NCI-H2107 (cell line): ENCODE measurements around the gene BOC.

Experiments used
- DNase-seq: peaks from one replicate; lab custom pipeline; 2025; lab: John Stamatoyannopoulos, UW

Gene BOC

GRCh38 chr3:113286524-113286923, 75.2 kb downstream of the BOC start:
- no peak for DNase-seq

GRCh38 chr3:113287111-113287802, 75.9 kb downstream of the BOC start:
- DNase-seq: no peak

- peak; percentile 64 for DNase-seq
These were observed 76.7 kb downstream of the BOC start for GRCh38 chr3:113287803-113288648.

GRCh38 chr3:113288881-113289280, 77.5 kb downstream of the BOC start:
- DNase-seq: no peak

- no peak for DNase-seq
These were observed 80.2 kb downstream of the BOC start for GRCh38 chr3:113291572-113291971.

- DNase-seq: no peak
These were observed 81.6 kb downstream of the BOC start for GRCh38 chr3:113292933-113293332.

- no peak for DNase-seq
These were observed 82.0 kb downstream of the BOC start for GRCh38 chr3:113293348-113293747.

- DNase-seq: no peak
These were observed 84.1 kb downstream of the BOC start for GRCh38 chr3:113295463-113295862.

- no peak for DNase-seq
These were observed 85.9 kb downstream of the BOC start for GRCh38 chr3:113297287-113297686.

- no peak for DNase-seq
These were observed 86.5 kb downstream of the BOC start for GRCh38 chr3:113297841-113298240.

GRCh38 chr3:113300596-113300995, 89.2 kb downstream of the BOC start:
- DNase-seq: no peak

GRCh38 chr3:113304102-113304501, 92.7 kb downstream of the BOC start:
- DNase-seq: no peak

GRCh38 chr3:113304856-113305540, 93.6 kb downstream of the BOC start:
- no peak for DNase-seq

GRCh38 chr3:113310960-113311359, 99.6 kb downstream of the BOC start:
- no peak for DNase-seq

GRCh38 chr3:113312416-113312815, 101.1 kb downstream of the BOC start:
- DNase-seq: no peak

GRCh38 chr3:113314923-113315322, 103.6 kb downstream of the BOC start:
- DNase-seq: no peak

- DNase-seq: no peak
These were observed 118.4 kb downstream of the BOC start for GRCh38 chr3:113329757-113330156.

- no peak for DNase-seq
These were observed 119.4 kb downstream of the BOC start for GRCh38 chr3:113330742-113331141.

GRCh38 chr3:113331187-113331586, 119.8 kb downstream of the BOC start:
- DNase-seq: no peak
